ENCODE measurements around the gene RSRC1. TPM values are rescaled to one million over a fixed set of nuclear protein-coding genes. Genes with fewer than 3 reads are reported as not detected.

RSRC1 gene
- total and polyA plus RNA-seq, 7 donors: 12.9 to 27.2 (median 19.7) TPM

GRCh38 chr3:158084651-158085050, 25.2 kb upstream of the RSRC1 start:
- H3K9me3 ChIP-seq: no peaks in the 10 kb centered on the region
- TF ChIP-seq, protein P1, sequence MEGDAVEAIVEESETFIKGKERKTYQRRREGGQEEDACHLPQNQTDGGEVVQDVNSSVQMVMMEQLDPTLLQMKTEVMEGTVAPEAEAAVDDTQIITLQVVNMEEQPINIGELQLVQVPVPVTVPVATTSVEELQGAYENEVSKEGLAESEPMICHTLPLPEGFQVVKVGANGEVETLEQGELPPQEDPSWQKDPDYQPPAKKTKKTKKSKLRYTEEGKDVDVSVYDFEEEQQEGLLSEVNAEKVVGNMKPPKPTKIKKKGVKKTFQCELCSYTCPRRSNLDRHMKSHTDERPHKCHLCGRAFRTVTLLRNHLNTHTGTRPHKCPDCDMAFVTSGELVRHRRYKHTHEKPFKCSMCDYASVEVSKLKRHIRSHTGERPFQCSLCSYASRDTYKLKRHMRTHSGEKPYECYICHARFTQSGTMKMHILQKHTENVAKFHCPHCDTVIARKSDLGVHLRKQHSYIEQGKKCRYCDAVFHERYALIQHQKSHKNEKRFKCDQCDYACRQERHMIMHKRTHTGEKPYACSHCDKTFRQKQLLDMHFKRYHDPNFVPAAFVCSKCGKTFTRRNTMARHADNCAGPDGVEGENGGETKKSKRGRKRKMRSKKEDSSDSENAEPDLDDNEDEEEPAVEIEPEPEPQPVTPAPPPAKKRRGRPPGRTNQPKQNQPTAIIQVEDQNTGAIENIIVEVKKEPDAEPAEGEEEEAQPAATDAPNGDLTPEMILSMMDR (IDR thresholded peaks at IDR 0.05): no peak
- no peak overlapping the region for H3K27ac ChIP-seq
- ATAC-seq: no peak
- H3K27me3 ChIP-seq (ENCODE audit: insufficient read depth in 3 of 3, low read length in 2 of 3): peaks cover 0 to 13% (median 7%) of the 10 kb centered on the region in 3 donors
- no peaks in the 10 kb centered on the region for H3K4me1 ChIP-seq
- DNase-seq: no peak
- intact Hi-C loops (cut with DNase I): no loop called here
- no peak overlapping the region for H3K4me3 ChIP-seq
- no peaks in the 10 kb centered on the region for H3K36me3 ChIP-seq (ENCODE audit: insufficient read depth in 1 of 2, low read depth in 1 of 2)

DNA sequence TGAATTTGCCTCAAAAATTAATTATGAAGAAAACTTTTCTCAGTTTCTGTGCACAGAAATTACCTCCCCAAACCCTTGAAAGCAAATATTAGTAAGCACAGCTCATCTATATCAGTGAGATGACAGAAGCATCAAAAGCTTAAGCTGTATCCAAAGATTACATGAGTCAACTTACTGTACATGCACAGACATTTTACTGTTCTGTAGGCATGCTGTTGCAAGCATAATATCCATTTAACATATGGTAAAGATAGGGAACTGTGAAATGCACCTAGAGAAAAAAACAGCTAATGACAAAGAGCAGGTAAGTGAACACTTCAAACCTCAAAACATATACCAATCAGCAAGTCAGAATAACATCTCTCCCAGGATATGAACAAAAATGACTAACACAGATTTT, 24.5 kb upstream of the RSRC1 start:
- intact Hi-C loops (cut with DNase I): no loop called here
- Histone ChIP-seq H3K36me3 (ENCODE audit: insufficient read depth in 1 of 2, low read depth in 1 of 2) (no peaks in the 10 kb centered on the region), H3K4me1 (no peaks in the 10 kb centered on the region), H3K9me3 (no peaks in the 10 kb centered on the region), H3K27me3 (ENCODE audit: insufficient read depth in 3 of 3, low read length in 2 of 3) (peaks cover 0 to 13% (median 7%) of the 10 kb centered on the region in 3 donors), H3K27ac (no peak overlapping the region), H3K4me3 (no peak overlapping the region)
- DNase-seq (no peak), ATAC-seq (no peak)
- TF ChIP-seq, protein P1 (IDR thresholded peaks at IDR 0.05): no peak

DNA sequence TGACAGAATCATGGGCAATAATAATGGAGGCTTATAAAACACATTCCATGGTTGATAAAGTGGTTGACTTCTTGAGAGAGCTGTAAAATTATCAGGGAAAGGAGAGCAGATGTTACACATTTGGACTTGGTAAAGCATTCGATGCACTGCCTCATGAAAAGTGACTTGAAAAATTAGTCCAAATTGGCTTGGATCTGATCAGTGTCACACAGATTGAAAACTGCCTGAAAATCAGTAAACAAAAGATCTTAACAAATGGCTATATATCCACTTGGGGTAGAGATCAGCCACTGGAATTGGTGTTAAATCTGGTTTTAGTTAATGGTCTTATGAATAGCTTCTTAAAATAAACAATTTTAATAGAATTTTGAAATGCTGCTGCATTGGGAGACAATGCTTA, 24.0 kb upstream of the RSRC1 start:
- Histone ChIP-seq H3K4me3 (no peak overlapping the region), H3K27me3 (ENCODE audit: insufficient read depth in 3 of 3, low read length in 2 of 3) (peaks cover 0 to 13% (median 7%) of the 10 kb centered on the region in 3 donors), H3K4me1 (no peaks in the 10 kb centered on the region), H3K36me3 (ENCODE audit: insufficient read depth in 1 of 2, low read depth in 1 of 2) (no peaks in the 10 kb centered on the region), H3K9me3 (no peaks in the 10 kb centered on the region), H3K27ac (no peak overlapping the region)
- ATAC-seq (no peak), DNase-seq (no peak)
- intact Hi-C loops (cut with DNase I): no loop called here
- TF ChIP-seq, protein P1 (IDR thresholded peaks at IDR 0.05): no peak
- 46 to 51% (median 50%) methylated on average over 1 of the region's 1 CpG for WGBS, 3 donors

DNA sequence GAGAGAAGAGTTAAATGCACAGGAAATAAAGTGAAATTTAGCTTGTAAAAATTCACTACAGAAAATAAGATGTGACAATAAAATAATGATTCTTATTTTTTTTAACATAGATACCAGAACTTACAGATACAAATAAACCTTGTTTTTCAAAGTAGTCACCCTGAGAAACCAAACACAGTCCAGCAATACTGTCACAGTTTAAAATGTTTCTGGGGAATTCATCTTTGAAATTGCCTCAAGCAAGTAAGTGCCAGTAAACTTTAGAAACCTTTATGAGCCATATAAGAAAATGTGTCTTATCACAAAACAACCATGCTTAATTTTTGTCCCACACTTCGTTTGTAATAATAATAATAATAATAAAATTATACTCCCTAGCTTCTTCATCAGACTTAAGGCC, 23.5 kb upstream of the RSRC1 start:
- H3K36me3 ChIP-seq (ENCODE audit: insufficient read depth in 1 of 2, low read depth in 1 of 2): no peaks in the 10 kb centered on the region
- DNase-seq: no peak
- ATAC-seq: no peak
- no peaks in the 10 kb centered on the region for H3K4me1 ChIP-seq
- intact Hi-C loops (cut with DNase I): no loop called here
- peaks cover 0 to 13% (median 6%) of the 10 kb centered on the region in 3 donors for H3K27me3 ChIP-seq (ENCODE audit: insufficient read depth in 3 of 3, low read length in 2 of 3)
- 17 to 24% (median 19%) methylated on average over 1 of the region's 1 CpG for WGBS, 3 donors
- TF ChIP-seq, protein P1 (IDR thresholded peaks at IDR 0.05): no peak
- H3K4me3 ChIP-seq: no peak overlapping the region
- H3K27ac ChIP-seq: no peak overlapping the region
- no peaks in the 10 kb centered on the region for H3K9me3 ChIP-seq

DNA sequence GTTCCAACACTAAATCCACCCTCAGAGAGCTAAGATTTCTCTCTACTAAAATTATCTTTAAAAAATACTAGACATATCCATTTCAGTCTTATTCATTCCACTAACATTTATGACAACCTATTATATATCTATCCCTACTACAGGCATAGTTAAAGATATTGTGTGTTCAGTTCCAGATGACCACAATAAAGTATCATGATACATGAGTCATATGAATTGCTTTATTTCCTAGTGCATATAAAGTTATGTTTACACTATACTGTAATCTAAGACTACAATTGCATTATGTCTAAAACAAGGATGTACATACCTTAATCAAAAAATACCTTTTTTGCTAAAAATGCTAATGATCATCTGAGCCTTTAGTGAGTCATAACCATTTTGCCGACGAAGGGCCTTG, 23.1 kb upstream of the RSRC1 start:
- TF ChIP-seq, protein P1 (IDR thresholded peaks at IDR 0.05): no peak
- H3K36me3 ChIP-seq (ENCODE audit: insufficient read depth in 1 of 2, low read depth in 1 of 2): no peaks in the 10 kb centered on the region
- H3K4me1 ChIP-seq: no peaks in the 10 kb centered on the region
- DNase-seq (no peak), ATAC-seq (no peak)
- no peaks in the 10 kb centered on the region for H3K9me3 ChIP-seq
- H3K27me3 ChIP-seq (ENCODE audit: insufficient read depth in 3 of 3, low read length in 2 of 3): peaks cover 0 to 13% (median 2%) of the 10 kb centered on the region in 3 donors
- no peak overlapping the region for H3K4me3 ChIP-seq
- H3K27ac ChIP-seq: no peak overlapping the region
- intact Hi-C loops (cut with DNase I): no loop called here
- WGBS, 3 donors: 92 to 97% (median 94%) methylated on average over 2 of the region's 2 CpGs
